HEK293 (cell line): ENCODE measurements around the gene APC2.

Experiments
- EGR2 ChIP-seq: fragments of 450-650 bp; formaldehyde crosslinking; IDR thresholded peaks from 2 replicates; pipeline ENCODE4 v1.5.1; 2016; ENCODE audit warnings: low read depth, missing biosample characterization, missing genetic modification characterization
- HIC1 ChIP-seq: fragments of 450-650 bp; formaldehyde crosslinking; IDR thresholded peaks from 2 replicates; pipeline ENCODE4 v1.5.1; 2016; ENCODE audit warnings: missing biosample characterization, missing genetic modification characterization
- HOXA7 ChIP-seq: sonication (generic); formaldehyde crosslinking; IDR thresholded peaks from 2 replicates; pipeline ENCODE4 v1.8.1; 2022; ENCODE audit warnings: missing genetic modification reagents, borderline replicate concordance
- KLF7 ChIP-seq: fragments of 450-650 bp; formaldehyde crosslinking; IDR thresholded peaks from 2 replicates; pipeline ENCODE4 v1.5.1; 2016; ENCODE audit warnings: missing biosample characterization, missing genetic modification characterization, borderline replicate concordance
- KLF9 ChIP-seq: fragments of 450-650 bp; formaldehyde crosslinking; IDR thresholded peaks from 2 replicates; pipeline ENCODE4 v1.5.1; 2016; ENCODE audit warnings: missing biosample characterization, missing genetic modification characterization, low read depth
- SALL2 ChIP-seq: fragments of 450-650 bp; formaldehyde crosslinking; IDR thresholded peaks from 2 replicates; pipeline ENCODE4 v1.5.0; 2017; ENCODE audit warnings: missing biosample characterization, mild to moderate bottlenecking, missing genetic modification characterization, borderline replicate concordance
- SP3 ChIP-seq: fragments of 450-650 bp; formaldehyde crosslinking; IDR thresholded peaks from 2 replicates; pipeline ENCODE4 v1.5.1; 2016; ENCODE audit warnings: missing biosample characterization, missing genetic modification characterization
- ZBTB17 ChIP-seq: fragments of 450-650 bp; formaldehyde crosslinking; IDR thresholded peaks from 2 replicates; pipeline ENCODE4 v1.5.1; 2016; ENCODE audit warnings: missing biosample characterization, missing genetic modification characterization
- ZBTB20 ChIP-seq: fragments of 450-650 bp; formaldehyde crosslinking; IDR thresholded peaks from 2 replicates; pipeline ENCODE4 v1.5.1; 2016; ENCODE audit warnings: missing biosample characterization, missing genetic modification characterization
- ZBTB48 ChIP-seq: fragments of 450-650 bp; formaldehyde crosslinking; IDR thresholded peaks from 2 replicates; pipeline ENCODE4 v1.5.1; 2016; ENCODE audit warnings: missing biosample characterization, missing genetic modification characterization
- ZFP69B ChIP-seq: fragments of 450-650 bp; formaldehyde crosslinking; IDR thresholded peaks from 2 replicates; pipeline ENCODE4 v1.5.1; 2016; ENCODE audit warnings: missing biosample characterization, missing genetic modification characterization
- ZIC2 ChIP-seq: fragments of 450-650 bp; formaldehyde crosslinking; IDR thresholded peaks from 2 replicates; pipeline ENCODE4 v1.5.1; 2016; ENCODE audit warnings: missing biosample characterization, missing genetic modification characterization
- ZNF10 ChIP-seq: fragments of 450-650 bp; formaldehyde crosslinking; IDR thresholded peaks from 2 replicates; pipeline ENCODE4 v1.5.1; 2017; ENCODE audit warnings: missing biosample characterization, missing genetic modification characterization
- ZNF133 ChIP-seq: fragments of 450-650 bp; formaldehyde crosslinking; IDR thresholded peaks from 2 replicates; pipeline ENCODE4 v1.5.1; 2016; ENCODE audit warnings: missing biosample characterization, missing genetic modification characterization
- ZNF140 ChIP-seq: fragments of 450-650 bp; formaldehyde crosslinking; IDR thresholded peaks from 2 replicates; pipeline ENCODE4 v1.5.1; 2016; ENCODE audit warnings: missing biosample characterization, missing genetic modification characterization
- ZNF214 ChIP-seq: fragments of 450-650 bp; formaldehyde crosslinking; IDR thresholded peaks from 2 replicates; pipeline ENCODE4 v1.5.1; 2017; ENCODE audit warnings: missing biosample characterization, mild to moderate bottlenecking, missing genetic modification characterization, borderline replicate concordance
- ZNF302 ChIP-seq: fragments of 450-650 bp; formaldehyde crosslinking; IDR thresholded peaks from 2 replicates; pipeline ENCODE4 v1.5.1; 2016; ENCODE audit warnings: missing biosample characterization, missing genetic modification characterization, low read depth
- ZNF37A ChIP-seq: fragments of 450-650 bp; IDR thresholded peaks from 2 replicates; pipeline ENCODE4 v1.5.1; 2018; ENCODE audit warnings: missing biosample characterization, missing genetic modification characterization
- ZNF426 ChIP-seq: fragments of 450-650 bp; formaldehyde crosslinking; IDR thresholded peaks from 2 replicates; pipeline ENCODE4 v1.5.1; 2017; ENCODE audit warnings: missing biosample characterization, missing genetic modification characterization, mild to moderate bottlenecking, inconsistent platforms, moderate library complexity
- ZNF449 ChIP-seq: fragments of 450-650 bp; formaldehyde crosslinking; IDR thresholded peaks from 2 replicates; pipeline ENCODE4 v1.5.1; 2017; ENCODE audit warnings: missing biosample characterization, mild to moderate bottlenecking, missing genetic modification characterization, moderate library complexity
- ZNF510 ChIP-seq: fragments of 450-650 bp; formaldehyde crosslinking; IDR thresholded peaks from 2 replicates; pipeline ENCODE4 v1.5.1; 2018; ENCODE audit warnings: mild to moderate bottlenecking, missing genetic modification characterization, missing biosample characterization; ENCODE audit not compliant: insufficient replicate concordance
- ZNF76 ChIP-seq: fragments of 450-650 bp; formaldehyde crosslinking; IDR thresholded peaks from 2 replicates; pipeline ENCODE4; 2016; ENCODE audit warnings: low read depth, missing biosample characterization, missing genetic modification characterization, borderline replicate concordance
- TF ChIP-seq, protein P1 (sequence below): fragments of 450-650 bp; formaldehyde crosslinking; IDR thresholded peaks from 2 replicates; pipeline ENCODE4 v1.5.1; 2017; ENCODE audit warnings: missing biosample characterization, missing genetic modification characterization
- TF ChIP-seq, protein P2 (sequence below): fragments of 450-650 bp; formaldehyde crosslinking; IDR thresholded peaks from 2 replicates; pipeline ENCODE4; 2016; ENCODE audit warnings: missing biosample characterization, missing genetic modification characterization
- TF ChIP-seq, protein P3 (sequence below): fragments of 450-650 bp; formaldehyde crosslinking; IDR thresholded peaks from 2 replicates; pipeline ENCODE4 v1.5.1; 2016; ENCODE audit warnings: missing biosample characterization, missing genetic modification characterization
- TF ChIP-seq, protein P4 (sequence below): fragments of 450-650 bp; formaldehyde crosslinking; IDR thresholded peaks from 2 replicates; pipeline ENCODE4 v1.5.1; 2017; ENCODE audit warnings: missing biosample characterization, missing genetic modification characterization
- TF ChIP-seq, protein P5 (sequence below): fragments of 450-650 bp; formaldehyde crosslinking; IDR thresholded peaks from 2 replicates; pipeline ENCODE4 v1.5.1; 2017; ENCODE audit warnings: missing biosample characterization, missing genetic modification characterization

The APC2 gene

GRCh38 chr19:1471515-1472160, 21.7 kb downstream of the APC2 start (continued):
- TF ChIP-seq, protein P1, sequence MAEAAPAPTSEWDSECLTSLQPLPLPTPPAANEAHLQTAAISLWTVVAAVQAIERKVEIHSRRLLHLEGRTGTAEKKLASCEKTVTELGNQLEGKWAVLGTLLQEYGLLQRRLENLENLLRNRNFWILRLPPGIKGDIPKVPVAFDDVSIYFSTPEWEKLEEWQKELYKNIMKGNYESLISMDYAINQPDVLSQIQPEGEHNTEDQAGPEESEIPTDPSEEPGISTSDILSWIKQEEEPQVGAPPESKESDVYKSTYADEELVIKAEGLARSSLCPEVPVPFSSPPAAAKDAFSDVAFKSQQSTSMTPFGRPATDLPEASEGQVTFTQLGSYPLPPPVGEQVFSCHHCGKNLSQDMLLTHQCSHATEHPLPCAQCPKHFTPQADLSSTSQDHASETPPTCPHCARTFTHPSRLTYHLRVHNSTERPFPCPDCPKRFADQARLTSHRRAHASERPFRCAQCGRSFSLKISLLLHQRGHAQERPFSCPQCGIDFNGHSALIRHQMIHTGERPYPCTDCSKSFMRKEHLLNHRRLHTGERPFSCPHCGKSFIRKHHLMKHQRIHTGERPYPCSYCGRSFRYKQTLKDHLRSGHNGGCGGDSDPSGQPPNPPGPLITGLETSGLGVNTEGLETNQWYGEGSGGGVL (tag by site-specific recombination), result no peak
- TF ChIP-seq ZNF133 (tag by site-specific recombination), result no peak
- TF ChIP-seq, protein P2, sequence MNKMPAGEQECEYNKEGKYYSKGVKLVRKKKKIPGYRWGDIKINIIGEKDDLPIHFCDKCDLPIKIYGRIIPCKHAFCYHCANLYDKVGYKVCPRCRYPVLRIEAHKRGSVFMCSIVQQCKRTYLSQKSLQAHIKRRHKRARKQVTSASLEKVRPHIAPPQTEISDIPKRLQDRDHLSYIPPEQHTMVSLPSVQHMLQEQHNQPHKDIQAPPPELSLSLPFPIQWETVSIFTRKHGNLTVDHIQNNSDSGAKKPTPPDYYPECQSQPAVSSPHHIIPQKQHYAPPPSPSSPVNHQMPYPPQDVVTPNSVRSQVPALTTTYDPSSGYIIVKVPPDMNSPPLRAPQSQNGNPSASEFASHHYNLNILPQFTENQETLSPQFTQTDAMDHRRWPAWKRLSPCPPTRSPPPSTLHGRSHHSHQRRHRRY (tag by site-specific recombination), result no peak
- TF ChIP-seq KLF7, result no peak
- TF ChIP-seq ZNF302 (tag by site-specific recombination), result no peak
- TF ChIP-seq ZIC2, result 0 out of 2 replicates have a peak, but pooled peaks have one; percentile 20
- peak; percentile 42 for TF ChIP-seq EGR2 (tag by site-specific recombination)
- TF ChIP-seq ZNF426 (tag by site-specific recombination), result no peak
- peak; percentile 17; the same call in 1 of the 2 replicates for TF ChIP-seq ZNF10 (tag by site-specific recombination)
- no peak for TF ChIP-seq ZNF37A (tag by site-specific recombination)
- 0 out of 2 replicates have a peak, but pooled peaks have one; percentile 35 for TF ChIP-seq ZFP69B
- TF ChIP-seq ZBTB48, result no peak
- no peak for TF ChIP-seq ZNF76 (tag by site-specific recombination)
- TF ChIP-seq ZNF510, result no peak
- TF ChIP-seq ZBTB17 (tag by site-specific recombination), result no peak
- no peak for TF ChIP-seq ZNF140
- no peak for TF ChIP-seq ZNF449 (tag by site-specific recombination)
- TF ChIP-seq HOXA7 (CRISPR knock-in tag), result no peak
- TF ChIP-seq KLF9 (tag by site-specific recombination), result no peak
- TF ChIP-seq, protein P3, sequence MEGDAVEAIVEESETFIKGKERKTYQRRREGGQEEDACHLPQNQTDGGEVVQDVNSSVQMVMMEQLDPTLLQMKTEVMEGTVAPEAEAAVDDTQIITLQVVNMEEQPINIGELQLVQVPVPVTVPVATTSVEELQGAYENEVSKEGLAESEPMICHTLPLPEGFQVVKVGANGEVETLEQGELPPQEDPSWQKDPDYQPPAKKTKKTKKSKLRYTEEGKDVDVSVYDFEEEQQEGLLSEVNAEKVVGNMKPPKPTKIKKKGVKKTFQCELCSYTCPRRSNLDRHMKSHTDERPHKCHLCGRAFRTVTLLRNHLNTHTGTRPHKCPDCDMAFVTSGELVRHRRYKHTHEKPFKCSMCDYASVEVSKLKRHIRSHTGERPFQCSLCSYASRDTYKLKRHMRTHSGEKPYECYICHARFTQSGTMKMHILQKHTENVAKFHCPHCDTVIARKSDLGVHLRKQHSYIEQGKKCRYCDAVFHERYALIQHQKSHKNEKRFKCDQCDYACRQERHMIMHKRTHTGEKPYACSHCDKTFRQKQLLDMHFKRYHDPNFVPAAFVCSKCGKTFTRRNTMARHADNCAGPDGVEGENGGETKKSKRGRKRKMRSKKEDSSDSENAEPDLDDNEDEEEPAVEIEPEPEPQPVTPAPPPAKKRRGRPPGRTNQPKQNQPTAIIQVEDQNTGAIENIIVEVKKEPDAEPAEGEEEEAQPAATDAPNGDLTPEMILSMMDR (tag by site-specific recombination), result peak; percentile 76
- TF ChIP-seq, protein P4, sequence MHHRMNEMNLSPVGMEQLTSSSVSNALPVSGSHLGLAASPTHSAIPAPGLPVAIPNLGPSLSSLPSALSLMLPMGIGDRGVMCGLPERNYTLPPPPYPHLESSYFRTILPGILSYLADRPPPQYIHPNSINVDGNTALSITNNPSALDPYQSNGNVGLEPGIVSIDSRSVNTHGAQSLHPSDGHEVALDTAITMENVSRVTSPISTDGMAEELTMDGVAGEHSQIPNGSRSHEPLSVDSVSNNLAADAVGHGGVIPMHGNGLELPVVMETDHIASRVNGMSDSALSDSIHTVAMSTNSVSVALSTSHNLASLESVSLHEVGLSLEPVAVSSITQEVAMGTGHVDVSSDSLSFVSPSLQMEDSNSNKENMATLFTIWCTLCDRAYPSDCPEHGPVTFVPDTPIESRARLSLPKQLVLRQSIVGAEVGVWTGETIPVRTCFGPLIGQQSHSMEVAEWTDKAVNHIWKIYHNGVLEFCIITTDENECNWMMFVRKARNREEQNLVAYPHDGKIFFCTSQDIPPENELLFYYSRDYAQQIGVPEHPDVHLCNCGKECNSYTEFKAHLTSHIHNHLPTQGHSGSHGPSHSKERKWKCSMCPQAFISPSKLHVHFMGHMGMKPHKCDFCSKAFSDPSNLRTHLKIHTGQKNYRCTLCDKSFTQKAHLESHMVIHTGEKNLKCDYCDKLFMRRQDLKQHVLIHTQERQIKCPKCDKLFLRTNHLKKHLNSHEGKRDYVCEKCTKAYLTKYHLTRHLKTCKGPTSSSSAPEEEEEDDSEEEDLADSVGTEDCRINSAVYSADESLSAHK (tag by site-specific recombination), result no peak
- no peak for TF ChIP-seq SP3 (tag by site-specific recombination)
- TF ChIP-seq, protein P5, sequence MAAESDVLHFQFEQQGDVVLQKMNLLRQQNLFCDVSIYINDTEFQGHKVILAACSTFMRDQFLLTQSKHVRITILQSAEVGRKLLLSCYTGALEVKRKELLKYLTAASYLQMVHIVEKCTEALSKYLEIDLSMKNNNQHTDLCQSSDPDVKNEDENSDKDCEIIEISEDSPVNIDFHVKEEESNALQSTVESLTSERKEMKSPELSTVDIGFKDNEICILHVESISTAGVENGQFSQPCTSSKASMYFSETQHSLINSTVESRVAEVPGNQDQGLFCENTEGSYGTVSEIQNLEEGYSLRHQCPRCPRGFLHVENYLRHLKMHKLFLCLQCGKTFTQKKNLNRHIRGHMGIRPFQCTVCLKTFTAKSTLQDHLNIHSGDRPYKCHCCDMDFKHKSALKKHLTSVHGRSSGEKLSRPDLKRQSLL (tag by site-specific recombination), result peak; percentile 25; the same call in 1 of the 2 replicates
- no peak for TF ChIP-seq ZBTB20 (tag by site-specific recombination)
- no peak for TF ChIP-seq ZNF214 (tag by site-specific recombination)
- TF ChIP-seq HIC1 (tag by site-specific recombination), result peak; percentile 62; the same call in 1 of the 2 replicates
- no peak for TF ChIP-seq SALL2 (tag by site-specific recombination)
